Left ventricle myocardium inferior (tissue), 1 donor: Measurements from ENCODE around the gene TRAK2. TPM values are rescaled to one million over a fixed set of nuclear protein-coding genes. Genes with fewer than 3 reads are reported as not detected.
A peak's percentile ranks its signal among the peaks of the same experiment; 100 is the strongest.

ENCODE experiments used
- DNase-seq: peaks from one replicate; pipeline ENCODE4 v3.0.0-alpha.2; 2020
- H3K27ac ChIP-seq: fragments of 200-600 bp; replicated peaks from 2 replicates; pipeline ENCODE4 v1.8.0; 2021
- H3K27me3 ChIP-seq: fragments of 200-600 bp; 2 replicates; pipeline ENCODE4 v1.8.0; 2021; ENCODE audit warnings: low read depth
- H3K36me3 ChIP-seq: fragments of 200-600 bp; 2 replicates; pipeline ENCODE4 v1.8.0; 2021
- H3K4me1 ChIP-seq: fragments of 200-600 bp; 2 replicates; pipeline ENCODE4 v1.8.0; 2021
- H3K4me3 ChIP-seq: fragments of 200-600 bp; 2 replicates; pipeline ENCODE4 v1.8.0; 2021; ENCODE audit warnings: mild to moderate bottlenecking, moderate library complexity
- H3K9me3 ChIP-seq: fragments of 200-600 bp; replicated peaks from 2 replicates; pipeline ENCODE4 v1.8.0; 2021
- intact Hi-C: fragments of 100-400 bp; cut with micrococcal nuclease; formaldehyde crosslinking; loops from one replicate; pipeline ENCODE4 v1.11.0; 2022
- total RNA-seq: library from RNA; stranded (reverse); fragmentation: NEBNext Ultra II Directional; extraction: Animal tissue kit (Norgen Biotek cat#: 25700); gene quantifications from one replicate; pipeline ENCODE4 v1.2.1, GENCODE V29; 2021
- TF ChIP-seq, protein P1 (sequence below): fragments of 200-600 bp; IDR thresholded peaks from 2 replicates; pipeline ENCODE4 v1.8.0; 2021; ENCODE audit warnings: antibody characterized with exemption, mild to moderate bottlenecking, borderline replicate concordance
- donor health status: DM: no; HTN: yes; CAD: no; lungs with severe emphysema.

The TRAK2 gene
- total RNA-seq, 1 donor from 2014 or later: 169 TPM

DNA sequence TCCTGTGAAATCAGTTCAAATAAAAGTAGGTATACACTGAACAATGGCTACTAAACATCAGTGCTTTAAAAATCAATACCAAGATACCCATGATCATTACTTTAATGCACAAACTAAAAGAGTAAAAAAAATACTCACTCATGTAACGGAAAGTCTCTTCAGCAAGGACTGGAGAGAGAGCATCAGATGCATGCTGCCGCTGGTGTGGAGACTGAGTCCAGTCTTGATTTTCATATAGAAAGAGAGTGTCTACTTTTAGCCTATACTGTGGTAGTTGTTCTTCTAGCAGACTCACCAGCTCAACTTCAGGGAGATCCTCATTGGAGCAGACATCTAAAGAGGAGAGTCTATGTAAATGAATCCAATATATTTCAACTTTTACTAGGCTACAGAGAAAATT is 44.0 kb downstream of the TRAK2 start:
- H3K4me3 ChIP-seq: peak overlapping the region; percentile 55
- H3K27ac ChIP-seq: peak overlapping the region; percentile 84
- no peaks in the 10 kb centered on the region for H3K27me3 ChIP-seq
- H3K4me1 ChIP-seq: peaks cover 90% of the 10 kb centered on the region
- TF ChIP-seq, protein P1, sequence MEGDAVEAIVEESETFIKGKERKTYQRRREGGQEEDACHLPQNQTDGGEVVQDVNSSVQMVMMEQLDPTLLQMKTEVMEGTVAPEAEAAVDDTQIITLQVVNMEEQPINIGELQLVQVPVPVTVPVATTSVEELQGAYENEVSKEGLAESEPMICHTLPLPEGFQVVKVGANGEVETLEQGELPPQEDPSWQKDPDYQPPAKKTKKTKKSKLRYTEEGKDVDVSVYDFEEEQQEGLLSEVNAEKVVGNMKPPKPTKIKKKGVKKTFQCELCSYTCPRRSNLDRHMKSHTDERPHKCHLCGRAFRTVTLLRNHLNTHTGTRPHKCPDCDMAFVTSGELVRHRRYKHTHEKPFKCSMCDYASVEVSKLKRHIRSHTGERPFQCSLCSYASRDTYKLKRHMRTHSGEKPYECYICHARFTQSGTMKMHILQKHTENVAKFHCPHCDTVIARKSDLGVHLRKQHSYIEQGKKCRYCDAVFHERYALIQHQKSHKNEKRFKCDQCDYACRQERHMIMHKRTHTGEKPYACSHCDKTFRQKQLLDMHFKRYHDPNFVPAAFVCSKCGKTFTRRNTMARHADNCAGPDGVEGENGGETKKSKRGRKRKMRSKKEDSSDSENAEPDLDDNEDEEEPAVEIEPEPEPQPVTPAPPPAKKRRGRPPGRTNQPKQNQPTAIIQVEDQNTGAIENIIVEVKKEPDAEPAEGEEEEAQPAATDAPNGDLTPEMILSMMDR: no peak
- no peaks in the 10 kb centered on the region for H3K9me3 ChIP-seq
- intact Hi-C loops: no loop called here
- peaks cover 4% of the 10 kb centered on the region for H3K36me3 ChIP-seq
- no peak for DNase-seq

DNA sequence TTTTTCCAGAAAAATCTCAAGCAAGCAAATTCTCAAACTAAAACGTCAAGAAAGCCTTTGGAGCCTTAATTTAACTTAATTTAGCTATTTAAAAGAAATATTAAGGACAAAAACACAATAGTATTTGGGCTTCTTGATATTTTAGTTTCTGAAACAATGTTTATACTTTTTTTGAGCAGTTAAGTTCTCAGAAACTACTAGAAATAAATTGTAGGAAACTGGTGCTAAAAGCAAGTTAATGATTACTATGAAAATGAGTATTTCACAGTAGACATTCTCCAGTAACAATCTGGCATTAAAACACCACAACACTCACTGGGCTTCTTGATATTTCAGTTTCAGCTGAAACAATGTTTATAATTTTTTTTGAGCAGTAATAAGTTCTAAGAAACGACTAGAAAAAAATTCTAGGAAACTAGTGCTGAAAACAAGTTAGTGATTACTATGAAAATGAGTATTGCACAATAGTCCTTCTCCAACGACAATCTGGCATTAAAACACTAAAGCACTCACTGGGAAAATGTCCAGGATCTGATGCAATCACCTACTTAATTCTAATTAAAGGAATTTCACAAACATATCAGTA is 45.1 kb downstream of the TRAK2 start:
- TF ChIP-seq, protein P1: no peak
- peaks cover 90% of the 10 kb centered on the region for H3K4me1 ChIP-seq
- peak overlapping the region; percentile 55 for H3K4me3 ChIP-seq
- no peaks in the 10 kb centered on the region for H3K9me3 ChIP-seq
- H3K36me3 ChIP-seq: peaks cover 4% of the 10 kb centered on the region
- intact Hi-C loops: no loop called here
- no peak for DNase-seq
- peak overlapping the region; percentile 84 for H3K27ac ChIP-seq
- no peaks in the 10 kb centered on the region for H3K27me3 ChIP-seq

DNA sequence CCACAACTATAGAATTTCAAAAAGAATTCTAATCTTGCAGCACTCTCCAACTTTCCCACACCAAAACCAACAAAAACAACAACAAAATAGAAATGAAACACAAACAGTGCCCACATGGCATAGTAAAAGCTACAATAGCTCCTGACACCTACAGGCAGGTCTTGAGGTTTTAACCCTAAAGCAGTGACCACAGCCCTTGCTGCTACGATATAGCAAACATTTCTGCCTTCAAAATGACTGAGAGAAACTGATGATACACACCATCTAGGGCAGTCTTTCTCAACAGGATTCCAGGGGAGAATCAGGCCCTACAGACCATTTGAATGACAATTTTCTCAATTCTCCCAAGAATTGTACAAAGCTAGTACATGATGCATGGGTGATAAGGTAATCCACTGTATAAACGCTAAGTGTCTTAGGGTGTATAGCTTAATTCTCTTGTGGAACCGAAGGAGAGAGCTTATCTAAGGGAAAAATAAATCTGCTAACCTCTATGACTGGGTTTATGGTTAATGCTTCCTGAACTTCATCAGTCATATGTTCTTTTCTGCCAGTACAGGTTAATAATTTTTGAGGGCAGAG is 46.5 kb downstream of the TRAK2 start:
- Histone ChIP-seq H3K4me1 (peaks cover 90% of the 10 kb centered on the region), H3K36me3 (peaks cover 12% of the 10 kb centered on the region), H3K4me3 (peak overlapping the region; percentile 55), H3K9me3 (no peaks in the 10 kb centered on the region), H3K27me3 (no peaks in the 10 kb centered on the region), H3K27ac (peak overlapping the region; percentile 84)
- TF ChIP-seq, protein P1: no peak
- DNase-seq: no peak
- intact Hi-C loops: no loop called here

DNA sequence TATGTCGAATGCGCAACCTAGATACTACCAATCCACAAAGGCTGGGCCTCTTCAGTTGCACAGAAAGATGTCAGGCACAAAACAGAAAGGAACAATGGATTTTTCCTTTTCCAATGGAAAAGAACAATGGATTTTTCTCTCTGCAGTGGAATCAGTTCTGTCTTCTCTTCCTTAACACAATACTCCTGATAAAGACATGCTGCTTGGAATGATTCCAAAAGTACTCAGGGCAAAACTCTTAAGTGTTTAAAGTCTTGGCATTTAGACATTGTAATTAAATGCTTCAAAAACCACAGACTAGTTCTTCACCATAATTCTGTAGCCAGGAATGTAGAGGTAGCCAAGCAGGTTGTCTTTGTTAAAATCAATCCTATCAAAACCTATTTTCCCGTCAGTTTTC is 47.4 kb downstream of the TRAK2 start:
- TF ChIP-seq, protein P1: no peak
- intact Hi-C loops: no loop called here
- Histone ChIP-seq H3K4me3 (peak overlapping the region; percentile 55), H3K9me3 (no peaks in the 10 kb centered on the region), H3K27me3 (no peaks in the 10 kb centered on the region), H3K4me1 (peaks cover 88% of the 10 kb centered on the region), H3K36me3 (peaks cover 21% of the 10 kb centered on the region), H3K27ac (peak overlapping the region; percentile 84)
- DNase-seq: no peak

DNA sequence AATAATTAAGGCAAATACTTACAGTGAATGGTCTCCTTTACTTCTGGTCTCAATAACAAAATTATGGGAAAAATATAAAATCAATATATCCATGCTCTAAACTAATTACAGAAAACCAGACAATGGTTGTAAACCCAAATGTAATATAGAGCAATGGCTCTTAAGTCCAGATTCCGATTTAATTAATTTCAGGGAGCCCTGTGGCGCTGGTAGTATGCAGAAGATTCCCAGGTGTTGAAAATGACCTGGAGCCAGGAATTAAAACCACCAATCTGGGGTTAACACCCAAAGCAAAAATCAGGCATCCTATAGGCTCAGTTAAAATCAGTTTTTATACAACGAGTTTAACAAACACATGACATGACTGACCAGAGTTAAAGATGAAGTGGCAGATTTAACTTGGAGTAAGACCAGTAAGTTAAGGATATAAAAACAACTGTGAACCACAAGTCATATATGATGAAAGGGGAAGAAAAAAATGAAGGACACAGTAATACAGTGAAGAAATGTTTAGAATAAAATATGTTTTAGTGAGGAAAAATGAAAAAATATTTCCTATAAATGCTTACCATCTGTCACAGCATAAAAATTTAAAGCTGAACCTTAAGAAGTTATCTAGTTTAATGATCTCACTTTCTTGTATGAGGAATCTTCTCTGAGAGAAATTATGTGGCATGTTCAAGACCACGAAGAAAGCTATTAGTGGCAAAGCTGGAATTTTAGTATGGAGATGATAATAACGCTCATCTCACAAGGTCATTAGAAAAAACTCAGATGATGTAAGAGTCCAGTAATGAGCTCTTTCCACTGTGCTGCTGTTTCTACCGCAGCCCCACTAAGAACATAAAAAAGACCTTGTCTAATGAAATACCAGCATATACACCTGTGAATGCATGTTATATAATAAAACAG is 48.4 kb downstream of the TRAK2 start:
- Histone ChIP-seq H3K4me3 (peak overlapping the region; percentile 55), H3K36me3 (peaks cover 31% of the 10 kb centered on the region), H3K27ac (peak overlapping the region; percentile 84), H3K27me3 (no peaks in the 10 kb centered on the region), H3K9me3 (no peaks in the 10 kb centered on the region), H3K4me1 (peaks cover 85% of the 10 kb centered on the region)
- no peak for DNase-seq
- intact Hi-C loops: no loop called here
- TF ChIP-seq, protein P1: no peak
